ENCODE data around the gene SFMBT1.
A peak's percentile ranks its signal among the peaks of the same experiment; 100 is the strongest.

The SFMBT1 gene

DNA sequence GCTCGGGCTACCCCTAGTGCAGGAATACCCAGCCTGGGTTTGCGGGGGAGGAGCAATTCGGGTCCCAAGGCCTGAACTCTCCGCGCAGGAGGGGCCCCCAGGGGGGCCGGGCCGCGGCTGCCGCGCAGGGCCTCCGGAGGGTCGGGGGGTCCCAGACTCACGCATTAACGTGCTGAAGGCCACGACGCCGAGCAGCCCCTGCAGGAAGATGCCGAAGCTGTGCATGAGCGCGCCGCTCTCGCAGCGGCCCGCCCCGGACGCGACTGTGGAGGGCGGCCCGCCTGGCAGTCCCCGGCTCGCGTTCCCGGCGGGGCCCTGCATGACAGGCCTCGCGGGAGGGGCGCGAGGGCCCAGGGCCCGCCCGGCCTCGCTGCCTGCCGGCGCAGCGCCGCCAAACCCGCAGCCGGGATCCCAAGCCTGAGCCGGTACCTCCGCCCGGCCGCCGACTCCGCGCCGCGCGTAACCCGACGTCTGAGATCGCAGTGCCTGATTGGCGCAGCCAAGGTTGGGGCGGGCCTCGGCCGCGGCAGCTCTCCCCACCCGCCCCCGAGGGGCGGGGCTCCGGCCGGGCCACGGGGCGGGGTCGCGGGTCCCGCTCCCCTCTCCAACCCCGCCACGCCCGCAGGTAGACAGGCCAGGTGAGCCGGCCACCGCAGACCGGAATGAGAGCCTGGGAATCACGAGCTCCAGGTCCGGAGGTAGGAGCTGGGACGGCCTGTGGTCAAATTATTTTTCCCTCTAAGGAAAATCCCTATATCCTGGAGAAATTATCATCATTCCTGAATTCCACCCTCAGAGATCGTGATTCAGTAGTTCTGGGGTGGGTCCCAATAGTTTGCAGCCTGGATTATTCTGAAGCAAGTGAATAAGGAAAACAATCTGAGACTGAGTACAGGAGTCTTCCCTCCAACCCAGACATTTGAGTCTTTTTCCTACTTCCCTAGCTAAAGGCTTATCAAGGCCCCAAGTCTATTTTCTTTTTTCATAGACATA, 148.4 kb downstream of the SFMBT1 start, which contains the start of gene STIMATE:
Gene STIMATE, minus strand, starts transcription at position 419 of the 993 bp plus-strand sequence. Its CDS starts 98 bp downstream, at position 321.
- peak within 1 kb of the TSS; percentile 86 to 100 (median 99) for H3K4me2 ChIP-seq
- H3K27ac ChIP-seq = peak within 1 kb of the TSS; percentile 16 to 84 (median 76); a peak in 21 of 22 replicates
- H3K4me1 ChIP-seq = peaks cover 44 to 61% (median 58%) of the 10 kb centered on the region in 10 experiments
- H3K9ac ChIP-seq = peak within 1 kb of the TSS; percentile 77 to 89 (median 84)
- H3K27me3 ChIP-seq = no peaks in the 10 kb centered on the region
- peaks cover 0 to 25% (median 8%) of the 10 kb centered on the region in 11 experiments; a peak in 10 of 22 replicates for H4K20me1 ChIP-seq
- peak within 1 kb of the TSS; percentile 75 to 95 (median 86) for H3K4me3 ChIP-seq
- TF ChIP-seq Cebpa-rat (IDR thresholded peaks at IDR 0.05) = no peak
- H3K36me3 ChIP-seq = peaks cover 0 to 27% (median 8%) of the 10 kb centered on the region in 11 experiments; a peak in 12 of 22 replicates
- H3K9me3 ChIP-seq (replicated peaks in 1 of 11) = no peaks in the 10 kb centered on the region

DNA sequence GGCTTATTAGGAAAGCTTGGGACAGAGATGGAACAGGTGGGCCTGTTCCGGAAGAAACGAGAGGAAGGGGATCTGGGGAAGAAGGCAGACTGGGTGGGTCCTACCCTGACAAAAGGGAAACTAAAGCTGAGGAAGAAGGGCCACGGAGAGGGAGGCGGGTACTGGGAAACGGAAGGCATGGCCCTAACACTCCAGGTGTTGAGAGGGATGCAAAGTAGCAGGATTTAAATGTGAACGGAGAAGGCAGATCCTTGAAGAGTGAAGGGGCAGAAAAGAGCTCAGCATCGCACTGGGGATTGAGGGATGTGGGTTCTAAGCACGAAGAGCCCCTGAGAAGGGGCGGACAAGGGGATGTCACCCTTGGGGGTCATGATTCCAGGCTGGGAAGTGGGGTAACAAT, 149.3 kb downstream of the SFMBT1 start:
- Histone ChIP-seq H3K27ac (peak overlapping the region; percentile 16 to 84 (median 76); a peak in 21 of 22 replicates), H3K9me3 (replicated peaks in 1 of 11) (no peaks in the 10 kb centered on the region), H3K4me2 (peak overlapping the region; percentile 86 to 100 (median 99)), H3K9ac (peak overlapping the region; percentile 77 to 89 (median 84)), H3K4me1 (peaks cover 52 to 69% (median 66%) of the 10 kb centered on the region in 10 experiments), H3K36me3 (peaks cover 0 to 21% (median 8%) of the 10 kb centered on the region in 11 experiments; a peak in 12 of 22 replicates), H3K27me3 (no peaks in the 10 kb centered on the region), H3K4me3 (peak overlapping the region; percentile 75 to 95 (median 86)), H4K20me1 (peaks cover 0 to 25% (median 8%) of the 10 kb centered on the region in 11 experiments; a peak in 10 of 22 replicates)
- no peak for TF ChIP-seq Cebpa-rat (IDR thresholded peaks at IDR 0.05)

DNA sequence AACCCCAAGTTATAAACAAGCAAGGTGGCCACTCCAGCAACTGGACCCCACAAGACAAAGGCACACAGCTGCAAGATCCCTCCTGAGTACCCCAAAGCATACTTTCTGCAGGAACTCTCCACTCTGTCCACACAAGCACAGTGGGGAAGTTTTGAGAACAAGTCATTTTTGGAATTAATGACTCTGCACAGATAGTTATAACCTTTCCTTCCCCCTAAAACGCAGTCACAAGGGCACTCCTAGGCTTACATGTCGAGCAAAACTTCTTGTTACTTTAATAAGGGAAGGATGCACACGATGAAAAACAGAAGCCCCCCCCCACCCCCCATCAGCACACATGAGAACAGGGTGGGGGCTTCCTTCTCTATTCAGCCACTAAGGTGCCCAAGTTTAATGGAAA, 149.7 kb downstream of the SFMBT1 start:
- peaks cover 0 to 30% (median 8%) of the 10 kb centered on the region in 11 experiments; a peak in 10 of 22 replicates for H4K20me1 ChIP-seq
- peak overlapping the region; percentile 86 to 100 (median 99) for H3K4me2 ChIP-seq
- no peaks in the 10 kb centered on the region for H3K9me3 ChIP-seq (replicated peaks in 1 of 11)
- peaks cover 57 to 73% (median 70%) of the 10 kb centered on the region in 10 experiments for H3K4me1 ChIP-seq
- H3K27ac ChIP-seq = peak overlapping the region in 9 of 11 experiments; percentile 62 to 84 (median 79); a peak in 18 of 22 replicates
- no peak for TF ChIP-seq Cebpa-rat (IDR thresholded peaks at IDR 0.05)
- H3K27me3 ChIP-seq = no peaks in the 10 kb centered on the region
- peaks cover 0 to 24% (median 9%) of the 10 kb centered on the region in 11 experiments; a peak in 14 of 22 replicates for H3K36me3 ChIP-seq
- peak overlapping the region; percentile 77 to 89 (median 84); a peak in 21 of 22 replicates for H3K9ac ChIP-seq
- peak overlapping the region; percentile 75 to 95 (median 86) for H3K4me3 ChIP-seq

- no peaks in the 10 kb centered on the region for H3K9me3 ChIP-seq (replicated peaks in 1 of 11)
- TF ChIP-seq Cebpa-rat (IDR thresholded peaks at IDR 0.05) = no peak
- H3K9ac ChIP-seq = peak overlapping the region; percentile 18 to 89 (median 84); a peak in 17 of 22 replicates
- peak overlapping the region in 8 of 11 experiments; percentile 72 to 84 (median 80); a peak in 14 of 22 replicates for H3K27ac ChIP-seq
- peak overlapping the region in 8 of 10 experiments; percentile 75 to 95 (median 86); a peak in 12 of 20 replicates for H3K4me3 ChIP-seq
- peak overlapping the region; percentile 86 to 100 (median 99) for H3K4me2 ChIP-seq
- H4K20me1 ChIP-seq = peaks cover 0 to 31% (median 8%) of the 10 kb centered on the region in 11 experiments; a peak in 10 of 22 replicates
- H3K36me3 ChIP-seq = peaks cover 0 to 30% (median 11%) of the 10 kb centered on the region in 11 experiments; a peak in 13 of 22 replicates
- peaks cover 64 to 75% (median 73%) of the 10 kb centered on the region in 10 experiments for H3K4me1 ChIP-seq
- H3K27me3 ChIP-seq = no peaks in the 10 kb centered on the region
These were observed 150.5 kb downstream of the SFMBT1 start for GRCh38 chr3:52895418-52895817.

DNA sequence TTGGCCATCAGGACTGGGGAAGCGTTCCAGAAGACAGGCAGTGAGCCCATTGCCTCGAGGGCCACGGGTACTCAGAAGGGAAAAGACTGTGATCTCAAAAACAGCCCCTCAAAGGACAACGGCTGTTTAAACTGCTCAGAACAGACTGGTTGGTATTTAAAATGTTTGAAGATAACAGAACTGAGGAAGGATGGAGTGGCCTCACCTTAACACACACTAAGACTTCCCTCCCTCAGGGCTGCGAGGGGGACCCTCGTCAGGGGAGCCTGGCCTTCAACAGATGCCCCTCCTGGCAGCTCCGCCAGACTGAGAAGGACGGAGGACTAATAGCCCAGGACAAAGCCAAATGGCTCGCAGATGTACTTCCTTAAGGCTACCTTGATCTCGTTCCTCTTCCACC, 151.1 kb downstream of the SFMBT1 start:
- Histone ChIP-seq H3K4me2 (peak overlapping the region; percentile 86 to 100 (median 99)), H3K4me3 (no peak overlapping the region), H3K9ac (peak overlapping the region in 6 of 11 experiments; percentile 11 to 89 (median 82); a peak in 8 of 22 replicates), H3K27ac (peak overlapping the region in 8 of 11 experiments; percentile 72 to 85 (median 80); a peak in 13 of 22 replicates), H3K36me3 (peaks cover 0 to 36% (median 12%) of the 10 kb centered on the region in 11 experiments; a peak in 14 of 22 replicates), H3K9me3 (replicated peaks in 1 of 11) (no peaks in the 10 kb centered on the region), H3K27me3 (no peaks in the 10 kb centered on the region), H4K20me1 (peaks cover 0 to 37% (median 8%) of the 10 kb centered on the region in 11 experiments; a peak in 10 of 22 replicates), H3K4me1 (peaks cover 65 to 78% (median 70%) of the 10 kb centered on the region in 10 experiments)
- TF ChIP-seq Cebpa-rat (IDR thresholded peaks at IDR 0.05) = no peak

DNA sequence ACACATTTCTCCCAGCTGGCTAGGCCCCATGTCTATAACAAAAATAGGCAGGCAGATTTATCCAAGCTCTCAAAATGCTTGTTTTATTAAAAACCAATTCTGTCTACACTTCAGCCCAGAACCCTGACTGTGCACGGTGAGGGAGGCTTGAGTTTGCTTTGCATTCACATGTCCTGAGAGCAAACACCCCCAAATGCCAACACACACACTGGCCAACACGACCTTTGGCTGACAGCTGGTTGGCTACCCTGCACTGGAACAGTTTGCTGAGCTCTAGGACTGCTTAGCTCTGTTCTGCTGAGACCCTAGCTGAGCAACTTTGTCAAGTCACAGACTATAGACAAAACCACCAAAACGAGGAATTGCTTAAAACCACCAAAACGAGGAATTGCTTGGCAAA, 152.2 kb downstream of the SFMBT1 start:
- H3K9me3 ChIP-seq (replicated peaks in 1 of 11) = no peaks in the 10 kb centered on the region
- H3K4me1 ChIP-seq = peaks cover 65 to 79% (median 72%) of the 10 kb centered on the region in 10 experiments
- peaks cover 0 to 47% (median 8%) of the 10 kb centered on the region in 11 experiments; a peak in 10 of 22 replicates for H4K20me1 ChIP-seq
- peaks cover 0 to 46% (median 14%) of the 10 kb centered on the region in 11 experiments; a peak in 16 of 22 replicates for H3K36me3 ChIP-seq
- peak overlapping the region; percentile 38 to 87 (median 78); a peak in 21 of 22 replicates for H3K27ac ChIP-seq
- TF ChIP-seq Cebpa-rat (IDR thresholded peaks at IDR 0.05) = no peak
- H3K27me3 ChIP-seq = no peaks in the 10 kb centered on the region
- H3K9ac ChIP-seq = peak overlapping the region; percentile 49 to 71 (median 65); a peak in 20 of 22 replicates
- peak overlapping the region in 4 of 10 experiments; percentile 21 to 33 (median 28); a peak in 1 of 20 replicates for H3K4me3 ChIP-seq
- peak overlapping the region; percentile 86 to 100 (median 99) for H3K4me2 ChIP-seq

- peak overlapping the region; percentile 86 to 100 (median 99) for H3K4me2 ChIP-seq
These were observed 153.1 kb downstream of the SFMBT1 start for GRCh38 chr3:52892625-52893311.

More at GRCh38 chr3:52892625-52893311, 153.1 kb downstream of the SFMBT1 start:
- no peaks in the 10 kb centered on the region for H3K27me3 ChIP-seq
- H3K9me3 ChIP-seq (replicated peaks in 1 of 11) = no peaks in the 10 kb centered on the region
- H3K36me3 ChIP-seq = peaks cover 0 to 53% (median 14%) of the 10 kb centered on the region in 11 experiments; a peak in 16 of 22 replicates
- no peak for TF ChIP-seq Cebpa-rat (IDR thresholded peaks at IDR 0.05)
- peaks cover 0 to 56% (median 8%) of the 10 kb centered on the region in 11 experiments; a peak in 10 of 22 replicates for H4K20me1 ChIP-seq
- H3K4me1 ChIP-seq = peaks cover 62 to 75% (median 70%) of the 10 kb centered on the region in 10 experiments
- H3K27ac ChIP-seq = peak overlapping the region; percentile 38 to 87 (median 78); a peak in 21 of 22 replicates
- peak overlapping the region in 5 of 10 experiments; percentile 1 to 33 (median 25); a peak in 4 of 20 replicates for H3K4me3 ChIP-seq
- H3K9ac ChIP-seq = peak overlapping the region in 10 of 11 experiments; percentile 49 to 71 (median 66); a peak in 20 of 22 replicates
